Adrenal gland (tissue), 5 donors: ENCODE measurements around the gene PRKCE.
"Not testable (repeated sequence)": the region's sequence is repeated elsewhere in the genome, so short reads cannot be mapped to it uniquely, and the experiment has no call there.

Source experiments
- CTCF ChIP-seq, 6 experiments: fragments of 450-650 bp in 4 of 6; fragments of 200-600 bp in 2 of 6; sonication (generic) in 1 of 6; IDR thresholded peaks; 1 replicate in 5 of 6; 2 replicates in 1 of 6; pipeline versions ENCODE4 v1.5.1 to v1.8.0; 2016 to 2021; ENCODE audit warnings: antibody characterized with exemption in 6 of 6, mild to moderate bottlenecking in 2 of 6, moderate library complexity in 1 of 6
- POLR2A ChIP-seq, 2 donors: fragments of 450-650 bp; IDR thresholded peaks; one replicate each; pipeline ENCODE4 v1.6.1; 2017; ENCODE audit warnings: antibody characterized with exemption in 2 of 2, mild to moderate bottlenecking in 2 of 2, moderate library complexity in 1 of 2
- donor health status: DM: no; HTN: no; CAD: no.

DNA sequence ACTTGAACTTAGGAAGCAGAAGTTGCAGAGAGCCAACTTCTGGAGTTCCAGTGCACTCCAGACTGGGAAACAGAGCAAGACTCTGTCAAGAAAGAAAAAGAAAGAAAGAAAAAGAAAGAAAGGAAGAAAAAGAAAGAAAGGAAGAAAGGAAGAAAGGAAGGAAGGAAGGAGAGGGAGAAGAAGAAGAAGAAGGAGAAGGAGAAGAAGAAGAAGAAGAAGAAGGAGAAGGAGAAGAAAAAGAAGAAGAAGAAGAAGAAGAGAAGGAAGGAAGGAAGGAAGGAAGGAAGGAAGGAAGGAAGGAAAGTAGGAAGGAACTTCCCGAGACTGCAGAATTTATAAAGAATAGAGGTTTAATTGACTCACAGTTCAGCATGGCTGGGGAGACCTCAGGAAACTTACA lies 65.0 kb downstream of the PRKCE start:
- TF ChIP-seq CTCF, POLR2A (IDR thresholded peaks at IDR 0.05): not testable (repeated sequence)
